ENCODE results near the gene WFIKKN2. TPM values are rescaled to one million over a fixed set of nuclear protein-coding genes. Genes with fewer than 3 reads are reported as not detected.

WFIKKN2 gene
- total and polyA plus RNA-seq, 4 donors, result 0.01 to 0.31 (median 0.13) TPM

DNA sequence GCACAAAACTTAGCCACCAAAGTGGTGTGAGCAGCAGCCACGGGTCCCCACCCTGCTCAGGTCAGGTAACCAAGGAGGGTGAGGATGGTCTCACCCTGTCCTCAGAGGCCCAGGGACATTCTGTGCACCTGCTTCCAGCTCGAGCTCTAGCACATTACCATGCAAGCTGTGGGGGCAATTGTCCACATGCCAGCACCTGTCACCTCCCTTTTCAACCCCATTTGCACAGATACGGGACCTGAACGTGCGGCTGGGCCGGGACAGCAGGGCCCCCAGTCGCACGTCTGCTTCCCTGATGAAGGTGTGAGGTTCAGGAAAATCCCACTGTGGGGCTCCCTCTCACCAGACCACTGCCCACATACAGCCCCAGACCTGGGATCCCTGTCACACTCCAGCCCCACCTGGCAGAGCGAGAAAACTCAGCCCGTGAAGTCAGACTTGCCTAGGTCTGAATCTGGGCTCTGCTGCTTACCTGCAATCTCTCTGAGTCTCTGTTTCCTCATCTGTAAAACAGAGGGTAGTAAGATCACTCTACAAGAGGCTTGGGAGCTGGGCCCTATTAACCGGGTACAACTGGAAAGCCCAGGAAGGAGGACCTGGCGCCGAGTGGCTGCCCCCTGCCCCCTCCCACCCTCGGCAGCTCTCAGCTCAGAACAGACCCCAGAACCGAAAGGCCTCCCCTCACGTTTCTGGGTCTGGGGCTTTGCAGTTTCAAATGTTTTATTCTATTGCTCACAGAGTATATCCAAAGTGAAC is 7.9 kb downstream of the WFIKKN2 start:
- ATAC-seq (ENCODE audit: insufficient read depth, low FRiP score) (no peak), DNase-seq (no peak)
- Histone ChIP-seq H3K4me3 (no peak overlapping the region), H3K27me3 (ENCODE audit: control insufficient read depth in 3 of 3, insufficient read depth in 3 of 3, low read length in 2 of 3) (no peaks in the 10 kb centered on the region), H3K36me3 (ENCODE audit: control insufficient read depth in 4 of 4, insufficient read depth in 4 of 4, low read length in 4 of 4) (no peaks in the 10 kb centered on the region), H3K27ac (ENCODE audit: low read depth in 1 of 2, low read length in 1 of 2) (no peak overlapping the region), H3K9me3 (ENCODE audit: control insufficient read depth in 4 of 4, insufficient read depth in 3 of 4, low read length in 3 of 4) (no peaks in the 10 kb centered on the region), H3K4me1 (ENCODE audit: control insufficient read depth in 5 of 5, insufficient read depth in 5 of 5, low read length in 5 of 5) (peaks cover 0 to 9% (median 0%) of the 10 kb centered on the region in 5 donors), H3K9ac (ENCODE audit: insufficient read depth in 1 of 2, low read length in 2 of 2) (no peak overlapping the region)
- TF ChIP-seq CTCF (IDR thresholded peaks at IDR 0.05; ENCODE audit: control extremely low read depth, extremely low read depth), result no peak
- WGBS, 2 donors, result 89 to 91% methylated on average over 16 of the region's 16 CpGs

DNA sequence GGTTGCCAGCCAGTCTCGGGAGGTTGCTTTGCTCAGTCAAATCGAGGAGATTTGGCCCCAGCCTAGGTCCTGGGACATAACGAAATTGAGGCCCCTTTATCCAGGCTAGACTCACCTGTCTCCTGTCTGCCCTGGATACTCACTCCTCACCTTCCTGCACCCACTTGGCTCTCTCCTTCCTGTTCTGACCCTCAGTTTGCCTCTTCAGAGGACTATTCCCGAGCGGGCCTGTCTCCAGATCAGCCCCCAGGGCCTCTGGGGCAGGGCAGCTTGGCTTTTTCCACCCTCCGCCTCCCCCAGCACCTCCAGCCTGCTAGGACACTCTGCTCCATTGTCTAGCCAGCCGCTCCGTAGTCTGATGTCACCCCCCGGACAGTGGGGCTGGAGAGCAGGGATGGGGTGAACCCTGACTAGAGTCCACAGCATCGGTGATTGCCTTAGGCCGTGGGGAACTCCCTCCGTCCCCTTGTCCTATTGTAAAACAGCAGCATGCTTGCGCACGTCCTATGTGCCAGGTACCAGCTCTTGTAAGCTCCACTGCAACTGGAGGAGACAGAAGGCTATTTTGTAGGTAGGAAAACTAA is 8.8 kb downstream of the WFIKKN2 start:
- ATAC-seq (ENCODE audit: insufficient read depth, low FRiP score) (no peak), DNase-seq (no peak)
- Histone ChIP-seq H3K9me3 (ENCODE audit: control insufficient read depth in 4 of 4, insufficient read depth in 3 of 4, low read length in 3 of 4) (no peaks in the 10 kb centered on the region), H3K4me3 (no peak overlapping the region), H3K9ac (ENCODE audit: insufficient read depth in 1 of 2, low read length in 2 of 2) (no peak overlapping the region), H3K27ac (ENCODE audit: low read depth in 1 of 2, low read length in 1 of 2) (no peak overlapping the region), H3K27me3 (ENCODE audit: control insufficient read depth in 3 of 3, insufficient read depth in 3 of 3, low read length in 2 of 3) (no peaks in the 10 kb centered on the region), H3K36me3 (ENCODE audit: control insufficient read depth in 4 of 4, insufficient read depth in 4 of 4, low read length in 4 of 4) (no peaks in the 10 kb centered on the region), H3K4me1 (ENCODE audit: control insufficient read depth in 5 of 5, insufficient read depth in 5 of 5, low read length in 5 of 5) (peaks cover 0 to 9% (median 0%) of the 10 kb centered on the region in 5 donors)
- no peak for TF ChIP-seq CTCF (IDR thresholded peaks at IDR 0.05; ENCODE audit: control extremely low read depth, extremely low read depth)
- WGBS, 2 donors, result 93 to 96% methylated on average over 14 of the region's 14 CpGs

DNA sequence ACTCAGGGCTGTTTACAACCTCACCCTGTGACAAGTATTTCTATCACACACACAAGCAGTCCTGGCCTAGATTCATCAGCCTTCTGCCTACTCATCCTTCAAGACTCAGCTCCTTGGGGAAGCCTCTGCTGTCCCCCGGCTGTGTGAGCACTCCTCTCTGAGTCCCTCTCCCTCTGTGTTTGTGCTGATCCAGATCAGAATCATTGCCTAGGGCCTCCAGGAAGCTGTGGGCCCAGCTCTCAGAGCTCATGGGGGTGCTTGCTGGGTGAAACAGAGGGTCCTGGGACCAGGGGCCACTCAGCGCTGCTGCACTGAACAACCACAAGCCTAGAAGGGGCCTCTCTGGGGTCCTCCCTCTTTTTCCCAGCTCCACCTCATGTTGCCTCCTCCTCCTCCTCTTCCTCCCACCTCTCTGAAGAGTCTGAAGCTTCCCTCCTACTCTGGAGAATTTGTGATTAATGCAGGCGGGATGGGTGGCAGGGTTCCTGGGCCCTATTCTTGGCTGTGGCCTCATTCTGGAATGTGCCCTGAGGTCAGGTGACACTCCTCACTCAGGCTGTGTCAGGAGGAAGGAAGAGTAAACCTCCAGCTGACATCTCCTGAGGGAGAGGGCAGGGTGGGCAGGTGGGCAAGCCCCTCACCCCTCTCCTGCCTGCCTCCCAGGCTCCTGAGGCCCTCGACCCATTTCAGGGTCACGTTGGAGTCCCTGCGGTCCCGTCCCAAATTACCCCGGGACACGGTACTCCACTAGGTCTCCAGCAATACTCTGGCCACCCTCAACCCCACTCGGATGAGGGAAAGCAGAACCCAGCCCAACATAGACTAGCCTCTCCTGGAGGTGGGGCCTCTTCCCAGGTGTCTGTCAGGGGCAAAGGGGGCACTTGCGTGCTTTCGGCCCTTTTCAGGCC is 10.1 kb downstream of the WFIKKN2 start:
- DNase-seq (no peak), ATAC-seq (ENCODE audit: insufficient read depth, low FRiP score) (no peak)
- Histone ChIP-seq H3K27ac (ENCODE audit: low read depth in 1 of 2, low read length in 1 of 2) (peak overlapping the region in 1 of 2 donors; percentile 67), H3K9me3 (ENCODE audit: control insufficient read depth in 4 of 4, insufficient read depth in 3 of 4, low read length in 3 of 4) (no peaks in the 10 kb centered on the region), H3K9ac (ENCODE audit: insufficient read depth in 1 of 2, low read length in 2 of 2) (no peak overlapping the region), H3K36me3 (ENCODE audit: control insufficient read depth in 4 of 4, insufficient read depth in 4 of 4, low read length in 4 of 4) (no peaks in the 10 kb centered on the region), H3K4me3 (no peak overlapping the region), H3K4me1 (ENCODE audit: control insufficient read depth in 5 of 5, insufficient read depth in 5 of 5, low read length in 5 of 5) (peaks cover 0 to 9% (median 0%) of the 10 kb centered on the region in 5 donors), H3K27me3 (ENCODE audit: control insufficient read depth in 3 of 3, insufficient read depth in 3 of 3, low read length in 2 of 3) (no peaks in the 10 kb centered on the region)
- 90% methylated on average over 12 of the region's 12 CpGs for WGBS, 2 donors
- no peak for TF ChIP-seq CTCF (IDR thresholded peaks at IDR 0.05; ENCODE audit: control extremely low read depth, extremely low read depth)
